ENCODE data around the gene ACSF3.

Gene ACSF3

DNA sequence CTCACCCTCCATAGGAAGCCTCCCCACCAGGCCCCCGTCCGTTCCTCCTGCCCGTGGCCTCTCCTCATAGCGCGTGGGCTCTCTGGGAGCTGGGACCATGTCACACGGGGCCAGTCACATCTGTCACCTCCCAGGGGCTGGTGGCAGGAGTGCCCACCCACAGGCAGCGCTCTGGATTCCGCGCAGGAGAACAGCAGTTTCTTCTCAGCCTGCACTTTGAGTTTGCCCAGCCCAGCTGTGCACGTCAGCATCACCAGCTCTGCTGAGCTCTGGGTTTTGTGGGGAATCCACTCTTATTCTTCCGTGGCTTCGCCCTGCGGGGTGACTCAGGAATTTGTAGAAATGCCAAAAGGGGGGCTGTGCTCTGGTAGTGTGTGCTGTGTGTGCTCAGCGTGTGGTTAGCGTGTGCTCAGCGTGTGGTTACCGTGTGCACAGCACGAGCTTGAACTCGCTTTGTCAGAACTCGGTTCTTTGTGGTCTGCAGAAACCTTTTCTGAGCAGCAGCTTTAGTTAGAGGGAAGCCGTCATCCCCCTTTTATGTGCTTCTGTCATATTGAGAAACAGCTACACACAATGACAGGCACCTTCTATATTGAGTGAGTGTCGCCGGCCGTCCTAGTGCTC, 3.2 kb downstream of the ACSF3 start:
- peak; percentile 35 to 66 for DNase-seq

DNA sequence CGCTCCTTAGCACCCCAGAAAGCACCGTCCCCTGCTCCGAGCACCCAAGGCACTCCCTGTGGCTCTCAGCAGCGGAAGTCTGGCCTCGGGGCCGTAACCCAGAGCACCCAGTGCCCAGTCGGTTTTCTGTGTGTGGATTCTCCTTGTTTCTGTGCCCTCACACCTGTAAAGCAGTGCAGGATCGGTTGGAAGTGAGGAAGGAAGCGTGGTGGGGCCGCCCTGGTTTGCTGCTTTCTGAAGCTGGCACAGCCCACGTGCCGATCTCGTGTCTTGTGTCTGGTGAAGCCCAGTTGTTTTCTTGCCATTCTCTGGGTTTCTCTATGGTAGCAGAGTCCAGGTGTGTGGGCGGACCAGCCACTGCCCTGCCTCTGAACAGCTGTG, 3.7 kb downstream of the ACSF3 start:
- no peak for DNase-seq

DNA sequence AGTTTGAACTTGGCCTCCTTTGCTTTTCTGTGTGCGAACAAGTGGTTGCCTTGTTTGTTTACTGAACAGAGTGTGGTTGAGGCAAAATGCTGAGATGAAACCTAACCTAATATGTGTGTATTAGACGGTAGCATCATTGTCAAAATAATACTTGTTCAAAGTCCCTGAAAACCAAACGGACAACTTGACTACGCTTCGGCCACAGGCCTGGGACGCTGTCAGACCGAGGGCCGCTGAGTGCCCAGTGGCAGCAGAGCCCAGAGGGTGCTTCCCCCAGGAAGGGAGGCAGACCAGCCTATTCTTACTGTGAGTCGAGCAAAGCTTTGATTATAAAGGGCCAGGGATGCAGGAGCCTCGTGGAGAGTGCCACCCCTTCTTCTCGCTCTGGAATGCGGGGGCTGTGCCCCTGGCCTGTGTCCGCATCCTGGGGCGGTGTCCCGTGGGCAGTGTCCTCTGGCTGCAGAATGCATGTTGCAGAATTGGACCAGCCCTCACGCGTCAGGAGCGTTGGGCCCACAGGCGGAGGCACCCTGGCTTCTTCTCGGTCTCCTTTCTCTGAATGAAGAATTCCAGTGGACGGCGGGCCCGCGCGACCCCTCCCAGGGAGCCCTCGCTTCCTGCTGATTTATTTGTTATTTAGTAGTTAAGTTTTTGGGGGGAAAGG, 5.2 kb downstream of the ACSF3 start:
- no peak for DNase-seq

DNA sequence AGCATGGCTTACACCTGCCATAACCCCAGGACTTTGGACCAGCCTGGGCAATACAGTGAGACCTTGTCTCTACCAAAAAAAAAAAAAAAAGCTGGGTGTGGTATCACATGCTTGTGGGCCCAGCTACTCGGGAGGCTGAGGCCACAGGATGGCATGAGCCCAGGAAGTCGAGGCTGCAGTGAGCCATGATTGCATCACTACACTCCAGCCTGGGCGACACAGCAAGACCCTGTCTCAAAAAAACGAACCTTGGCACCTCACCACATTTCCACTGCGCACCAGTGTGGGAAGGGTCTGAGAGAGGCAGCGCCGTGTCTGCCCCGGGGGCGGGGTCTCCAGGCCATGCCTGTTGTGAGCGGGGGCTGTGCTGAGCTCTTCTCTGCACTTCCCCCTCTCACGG, 6.3 kb downstream of the ACSF3 start:
- no peak for DNase-seq

DNA sequence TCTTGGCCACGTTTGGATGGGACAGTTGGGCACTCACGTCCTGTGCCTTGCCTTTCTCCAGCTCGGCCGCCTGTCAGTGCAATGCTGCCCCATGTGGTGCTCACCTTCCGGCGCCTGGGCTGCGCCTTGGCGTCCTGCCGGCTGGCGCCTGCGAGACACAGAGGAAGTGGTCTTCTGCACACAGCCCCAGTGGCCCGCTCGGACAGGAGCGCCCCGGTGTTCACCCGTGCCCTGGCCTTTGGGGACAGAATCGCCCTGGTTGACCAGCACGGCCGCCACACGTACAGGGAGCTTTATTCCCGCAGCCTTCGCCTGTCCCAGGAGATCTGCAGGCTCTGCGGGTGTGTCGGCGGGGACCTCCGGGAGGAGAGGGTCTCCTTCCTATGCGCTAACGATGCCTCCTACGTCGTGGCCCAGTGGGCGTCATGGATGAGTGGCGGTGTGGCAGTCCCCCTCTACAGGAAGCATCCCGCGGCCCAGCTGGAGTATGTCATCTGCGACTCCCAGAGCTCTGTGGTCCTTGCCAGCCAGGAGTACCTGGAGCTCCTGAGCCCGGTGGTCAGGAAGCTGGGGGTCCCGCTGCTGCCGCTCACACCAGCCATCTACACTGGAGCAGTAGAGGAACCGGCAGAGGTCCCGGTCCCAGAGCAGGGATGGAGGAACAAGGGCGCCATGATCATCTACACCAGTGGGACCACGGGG, 7.1 kb downstream of the ACSF3 start:
- DNase-seq = no peak

DNA sequence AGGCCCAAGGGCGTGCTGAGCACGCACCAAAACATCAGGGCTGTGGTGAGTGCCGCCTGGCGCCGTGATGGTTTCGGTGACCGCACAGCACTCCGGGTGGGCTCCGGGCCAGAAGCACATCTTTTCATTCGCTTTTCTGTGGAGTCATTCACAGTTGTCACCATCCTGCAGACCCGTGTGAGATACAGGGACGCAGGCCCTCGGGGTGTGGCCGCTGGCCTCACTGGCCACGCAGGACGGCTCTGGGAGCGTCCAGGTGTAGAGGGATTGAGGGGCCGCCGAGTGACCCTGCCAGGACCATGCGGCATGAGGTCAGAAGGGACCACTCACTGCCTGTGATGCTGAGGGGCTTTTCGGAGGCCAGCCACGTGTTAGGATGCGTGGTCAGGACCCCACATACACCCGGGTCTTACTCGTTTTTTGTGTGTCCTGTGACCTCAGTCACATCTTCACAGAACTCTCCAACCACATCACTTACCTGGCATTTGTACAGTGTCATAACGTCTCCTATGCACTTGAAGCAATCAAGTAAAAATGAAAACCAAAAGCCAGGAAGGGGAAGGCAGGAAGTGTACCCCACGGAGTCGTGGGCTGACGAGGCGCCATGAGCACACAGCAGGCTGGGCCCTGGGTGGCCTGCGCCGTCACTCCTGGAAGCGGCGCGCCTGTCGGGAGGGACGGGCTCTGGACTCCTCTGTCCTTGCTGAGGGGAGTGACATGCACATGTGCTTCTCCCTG, 7.8 kb downstream of the ACSF3 start:
- no peak for DNase-seq

DNA sequence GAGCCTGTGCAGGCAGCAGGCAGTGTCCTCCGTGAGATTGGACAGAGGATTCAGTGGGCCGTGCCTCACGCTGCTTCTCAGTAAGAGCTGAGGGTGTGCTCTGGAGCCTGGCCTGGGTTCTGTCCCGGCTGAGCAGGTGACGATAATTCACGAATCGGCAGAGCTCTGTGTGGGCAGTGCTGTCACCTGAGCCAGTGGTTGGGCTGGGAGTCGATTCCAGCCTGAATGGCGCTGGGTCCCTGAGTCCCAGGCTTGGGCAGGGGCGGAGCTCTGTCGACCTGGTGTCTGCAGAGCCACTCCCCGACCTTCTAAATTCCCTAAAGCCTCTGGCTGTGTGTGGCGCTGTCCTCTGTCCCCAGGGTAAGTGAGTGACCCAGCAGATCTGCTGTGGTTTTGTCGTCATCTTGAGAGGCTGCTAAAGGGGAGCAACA, 8.4 kb downstream of the ACSF3 start:
- DNase-seq = no peak

DNA sequence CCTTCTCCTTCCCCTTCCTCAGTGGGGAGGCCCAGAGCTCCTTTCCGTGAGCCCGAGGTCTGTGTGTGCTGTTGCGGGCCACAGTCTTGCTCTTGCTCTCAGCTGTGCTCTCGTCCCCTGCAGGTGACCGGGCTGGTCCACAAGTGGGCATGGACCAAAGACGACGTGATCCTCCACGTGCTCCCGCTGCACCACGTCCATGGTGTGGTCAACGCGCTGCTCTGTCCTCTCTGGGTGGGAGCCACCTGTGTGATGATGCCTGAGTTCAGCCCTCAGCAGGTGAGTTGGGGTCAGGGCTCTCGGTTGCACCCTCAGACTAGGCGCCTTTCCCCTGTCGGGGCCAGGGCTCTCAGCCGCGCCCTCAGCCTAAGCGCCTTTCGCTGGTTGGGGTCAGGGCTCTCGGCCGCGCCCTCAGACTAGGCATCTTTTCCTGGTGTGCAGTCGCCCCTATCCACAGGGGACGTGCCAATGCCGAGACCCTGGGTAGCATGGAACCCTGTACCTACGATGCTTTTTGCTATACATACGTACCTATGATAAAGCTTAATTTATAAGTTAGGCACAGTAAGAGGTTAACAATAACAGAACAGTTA, 8.9 kb downstream of the ACSF3 start:
- DNase-seq = no peak

DNA sequence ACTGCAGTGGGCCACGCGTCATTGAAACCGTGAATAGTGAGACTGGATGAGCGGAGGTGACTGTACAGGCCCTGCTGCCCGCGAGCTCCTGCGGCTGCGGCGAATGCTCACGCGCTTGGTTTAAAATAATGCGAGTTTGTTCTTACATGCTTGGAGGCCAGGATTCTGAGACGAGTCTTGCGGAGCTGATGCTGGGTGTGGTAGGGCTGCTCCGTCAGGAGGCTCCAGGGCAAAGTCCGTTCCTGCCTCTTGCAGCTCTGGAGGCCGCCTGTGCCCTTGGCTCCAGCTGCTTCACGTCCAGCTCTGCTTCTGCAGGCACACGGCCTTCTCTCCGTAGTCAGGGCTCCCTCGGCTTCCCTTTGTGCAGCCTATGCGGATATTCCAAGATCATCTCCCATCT, 9.5 kb downstream of the ACSF3 start:
- no peak for DNase-seq

DNA sequence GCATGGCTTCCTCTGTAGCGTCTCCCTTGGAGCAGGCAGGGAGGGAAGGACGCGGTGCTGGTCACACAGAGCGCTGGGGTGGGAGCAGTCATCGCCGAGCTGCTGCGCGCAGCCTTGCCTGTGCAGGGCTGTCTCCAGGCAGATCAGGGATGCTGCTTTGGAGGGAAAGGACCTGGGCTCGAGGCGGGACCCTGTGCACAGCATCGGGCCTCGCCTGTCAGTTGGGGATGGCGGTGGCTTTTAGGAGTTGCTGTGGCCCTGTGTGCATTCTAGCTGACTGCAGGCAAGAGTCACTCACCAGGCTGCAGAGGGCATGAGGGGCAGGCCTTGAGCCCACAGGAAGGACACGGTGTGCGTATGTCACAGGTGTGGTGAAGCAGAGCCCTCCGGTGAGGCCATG, 10.1 kb downstream of the ACSF3 start:
- DNase-seq = no peak

DNA sequence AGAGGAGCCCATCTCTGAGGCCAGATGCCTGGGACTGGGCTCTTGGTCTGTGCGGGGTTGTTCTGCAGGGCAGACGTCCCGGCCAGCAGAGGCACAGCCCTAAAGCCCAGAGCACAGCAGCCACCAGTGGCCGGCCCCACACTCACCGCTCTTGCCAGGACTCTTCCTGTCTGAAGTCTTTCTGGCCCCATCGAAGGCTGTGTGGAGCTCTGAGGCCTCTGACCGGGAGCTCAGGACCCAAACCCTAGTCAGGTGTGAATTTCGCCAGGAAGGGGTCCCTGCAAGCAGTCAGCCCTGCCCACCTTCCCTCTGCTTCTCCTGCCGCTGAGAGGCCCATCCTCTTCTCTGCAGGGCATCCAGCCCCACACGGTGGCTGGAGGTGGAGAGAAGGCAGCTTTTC, 10.7 kb downstream of the ACSF3 start:
- DNase-seq = no peak

DNA sequence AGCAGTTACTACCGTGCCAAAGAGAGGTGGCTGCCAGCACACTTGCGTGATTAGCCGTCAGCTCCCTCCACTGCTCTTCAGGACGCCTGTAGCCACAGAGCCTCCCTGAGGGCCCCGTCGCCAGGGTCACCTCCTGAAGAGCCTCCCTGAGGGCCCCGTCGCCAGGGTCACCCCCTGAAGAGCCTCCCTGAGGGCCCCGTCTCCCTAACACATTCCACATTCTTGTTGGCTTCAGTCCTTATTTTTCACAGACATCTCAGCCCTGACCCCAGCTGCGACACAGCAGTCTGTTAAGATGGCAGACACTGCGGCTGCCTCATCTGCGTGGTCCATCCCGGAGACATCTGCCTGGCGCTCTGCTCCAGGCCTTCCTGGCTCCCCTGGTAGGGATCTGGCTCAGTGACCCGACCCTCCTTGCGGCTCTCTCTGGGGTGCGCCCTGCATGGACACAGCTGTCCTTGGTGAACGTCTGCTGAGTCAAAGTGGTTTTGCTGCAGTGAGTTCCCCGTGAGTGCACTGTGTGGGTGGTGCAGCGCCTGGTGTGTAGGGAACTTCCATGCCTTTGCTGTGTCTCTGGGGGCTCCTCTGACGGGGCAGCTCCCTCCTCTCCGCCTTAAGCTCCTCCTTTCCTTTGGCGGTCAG, 11.4 kb downstream of the ACSF3 start:
- no peak for DNase-seq

DNA sequence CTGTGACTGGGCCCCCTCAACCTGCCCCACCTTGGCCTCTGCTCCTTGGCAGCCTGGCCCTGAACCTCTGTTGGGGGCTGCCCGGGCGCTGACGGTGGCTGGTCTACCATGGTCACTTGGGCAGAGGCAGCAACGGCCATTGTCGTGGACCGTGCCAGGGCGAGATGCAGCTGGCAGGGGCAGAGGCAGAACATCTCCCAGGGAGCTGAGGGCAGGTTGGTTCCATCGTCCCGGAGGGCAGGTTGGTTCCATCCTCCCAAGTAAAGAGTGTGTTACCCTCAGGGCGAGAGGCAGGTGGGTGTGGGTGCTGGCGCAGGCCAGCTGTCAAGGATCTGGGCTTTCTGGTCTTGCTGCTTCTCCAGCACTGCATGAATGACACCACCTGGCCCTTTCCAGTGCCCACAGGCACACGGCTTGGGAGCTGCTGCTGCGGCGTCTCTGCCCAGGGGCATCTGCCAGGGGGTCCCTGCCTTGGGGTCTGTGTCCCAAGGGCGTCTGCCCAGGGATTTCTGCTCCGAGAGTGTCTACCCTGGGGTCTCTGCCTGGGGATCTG, 12.0 kb downstream of the ACSF3 start:
- no peak for DNase-seq

DNA sequence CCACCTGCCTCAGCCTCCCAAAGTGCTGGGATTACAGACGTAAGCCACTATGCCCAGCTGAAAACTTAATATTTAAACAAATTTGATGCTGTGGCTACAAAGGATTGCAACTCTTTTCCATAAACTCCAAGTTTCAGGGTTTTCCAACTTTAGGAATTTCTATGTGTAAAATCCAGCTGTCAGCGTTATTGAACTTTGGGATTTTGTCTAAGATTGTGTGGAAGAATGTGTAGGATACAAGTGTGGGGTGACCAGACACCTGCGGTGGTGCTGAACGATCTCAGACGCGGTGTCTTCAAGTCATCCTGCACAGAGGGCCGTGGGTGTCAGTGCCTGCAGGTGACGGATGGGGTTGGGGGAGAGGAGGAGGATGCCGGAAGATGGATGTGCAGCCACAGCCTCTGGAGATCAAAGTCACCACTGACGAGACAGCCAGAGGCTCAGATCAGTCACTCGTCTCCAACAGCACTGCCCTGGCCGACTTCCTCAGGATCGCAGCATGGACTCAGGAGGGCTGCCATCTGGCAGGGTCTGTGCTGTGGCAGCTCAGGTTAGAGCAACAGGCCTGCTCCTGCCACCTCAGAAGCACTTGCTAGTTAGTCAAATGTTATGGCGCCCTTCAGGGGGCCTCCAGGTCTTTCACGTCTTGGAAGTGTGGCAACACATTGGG, 13.0 kb downstream of the ACSF3 start:
- no peak for DNase-seq

DNA sequence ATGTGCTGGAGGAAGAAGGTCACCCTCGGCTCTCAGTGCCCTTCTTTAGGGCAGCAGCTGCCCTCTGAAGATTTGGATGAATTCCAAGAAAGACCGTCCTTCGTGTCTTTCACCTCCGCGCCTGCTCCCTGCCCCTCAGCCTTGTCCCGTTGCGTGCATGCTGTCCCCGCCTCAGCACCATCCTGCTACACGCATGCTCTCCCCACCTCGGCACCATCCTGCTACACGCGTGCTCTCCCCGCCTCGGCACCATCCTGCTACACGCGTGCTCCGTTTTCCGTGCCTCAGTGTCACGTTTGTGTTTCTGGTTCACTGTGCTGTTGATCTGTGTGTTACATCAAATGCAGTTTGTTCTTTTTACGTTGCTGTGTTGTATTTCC, 13.5 kb downstream of the ACSF3 start:
- no peak for DNase-seq

DNA sequence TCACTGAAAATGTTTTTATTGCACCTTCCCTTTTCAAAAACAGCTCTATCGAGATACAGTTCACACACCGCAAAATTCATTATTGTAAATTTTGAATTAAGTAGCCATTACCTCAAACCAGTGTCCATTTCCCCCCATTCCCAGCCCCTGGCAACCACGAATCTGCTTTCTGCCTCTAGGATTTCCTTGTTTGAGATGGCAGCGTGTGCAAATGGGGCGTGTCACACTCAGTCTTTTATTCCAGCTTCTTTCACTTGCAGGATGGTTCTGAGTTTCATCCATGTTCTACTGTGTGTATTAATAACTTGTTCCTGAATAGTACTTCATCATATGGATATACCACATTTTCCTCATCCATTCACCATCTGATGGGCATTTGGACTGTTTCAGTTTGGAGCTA, 14.8 kb downstream of the ACSF3 start:
- DNase-seq = no peak

DNA sequence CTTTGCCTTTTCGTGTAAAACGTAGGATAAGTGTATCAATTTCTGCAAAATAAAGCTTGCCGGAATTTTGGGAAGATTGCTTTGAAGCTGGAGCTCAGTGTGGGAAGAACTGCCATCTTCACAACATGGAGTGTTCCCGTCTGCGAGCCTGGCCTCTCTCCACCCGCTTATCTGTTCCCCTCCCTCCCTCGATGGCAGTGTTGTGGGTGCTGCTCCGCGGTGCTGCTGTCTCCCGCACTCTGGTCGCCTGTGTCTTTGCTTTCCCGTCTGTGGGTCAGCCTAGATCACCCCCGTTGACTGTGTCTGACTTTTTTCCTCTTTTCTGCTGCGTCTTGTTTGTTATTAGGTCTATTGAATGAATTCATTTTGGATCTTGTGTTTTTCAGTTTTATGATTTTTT, 17.0 kb downstream of the ACSF3 start:
- DNase-seq = no peak

DNA sequence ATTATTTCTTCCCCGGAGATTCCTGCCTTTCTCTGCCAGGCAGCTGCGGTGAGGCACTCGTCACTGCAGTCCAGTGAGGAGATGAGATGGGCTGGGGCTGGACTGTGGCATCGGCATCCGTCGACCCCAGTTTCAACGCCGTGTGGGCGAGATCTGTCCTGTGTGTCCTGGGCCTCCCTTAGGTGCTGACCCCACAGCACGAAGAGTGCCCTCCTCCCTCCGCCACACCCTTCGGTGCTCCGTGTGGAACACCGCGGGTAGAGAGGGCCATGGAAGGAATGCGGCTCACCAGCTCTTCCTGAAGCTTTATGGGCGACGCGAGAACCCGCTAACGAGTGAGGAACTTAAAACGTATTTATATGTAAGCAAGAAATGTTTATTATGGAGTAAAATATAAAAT, 17.6 kb downstream of the ACSF3 start:
- DNase-seq = no peak

DNA sequence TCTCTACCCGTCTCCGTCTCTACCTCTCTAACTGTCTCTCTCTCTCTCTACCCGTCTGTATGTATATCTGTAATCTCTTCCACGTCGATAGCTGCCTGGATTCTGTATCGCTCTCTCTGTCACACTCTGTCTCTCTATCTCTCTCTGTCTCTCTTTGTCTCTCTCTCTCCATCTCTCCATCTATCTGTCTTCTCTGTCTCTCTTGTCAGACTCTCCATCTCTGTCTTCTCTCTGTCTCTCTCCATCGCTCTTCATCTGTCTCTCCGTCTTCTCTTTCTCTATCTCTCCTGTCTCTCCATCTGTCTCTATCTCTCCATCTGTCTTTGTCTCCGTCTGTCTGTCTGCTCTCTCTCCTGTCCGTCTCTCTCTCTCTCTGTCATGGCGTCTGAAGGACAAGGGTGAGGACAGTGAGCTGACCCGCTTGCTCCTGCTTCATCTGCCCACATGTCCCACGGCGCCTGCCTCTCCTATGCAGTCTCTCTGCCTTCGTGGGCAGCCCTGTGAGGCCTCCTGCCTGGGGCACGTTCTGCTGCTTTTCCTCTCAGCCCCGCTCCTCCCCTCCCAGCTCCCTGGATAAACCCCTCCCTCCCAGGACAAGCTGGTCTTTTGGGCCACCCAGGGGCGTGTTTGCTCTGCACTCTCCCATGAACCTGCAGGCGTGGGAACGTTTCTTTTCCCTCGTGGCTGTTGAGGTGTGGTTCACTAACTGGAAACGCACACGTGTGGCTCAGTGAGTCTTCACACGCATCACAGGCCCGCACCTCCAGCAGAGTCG, 18.9 kb downstream of the ACSF3 start:
- DNase-seq = no peak

DNA sequence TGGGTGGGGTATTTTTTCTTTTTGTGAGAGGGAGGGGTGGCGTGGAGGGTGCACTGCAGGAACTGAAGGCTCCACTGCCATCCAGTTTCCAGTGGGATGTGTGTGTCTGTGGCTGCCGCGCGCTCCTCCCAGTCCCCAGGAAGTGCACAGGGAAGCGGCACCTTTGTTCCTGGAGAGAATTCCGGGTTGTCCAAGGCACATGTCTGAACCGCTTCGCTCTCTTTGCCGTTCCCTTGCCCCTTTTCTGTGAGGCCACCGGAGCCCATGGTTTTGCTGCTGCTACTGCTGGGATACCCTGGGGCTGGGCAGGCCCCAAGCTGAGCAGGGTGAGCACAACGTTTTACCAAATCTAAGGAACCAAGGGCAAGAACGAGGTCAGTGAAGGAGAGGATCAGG, 19.5 kb downstream of the ACSF3 start:
- no peak for DNase-seq

DNA sequence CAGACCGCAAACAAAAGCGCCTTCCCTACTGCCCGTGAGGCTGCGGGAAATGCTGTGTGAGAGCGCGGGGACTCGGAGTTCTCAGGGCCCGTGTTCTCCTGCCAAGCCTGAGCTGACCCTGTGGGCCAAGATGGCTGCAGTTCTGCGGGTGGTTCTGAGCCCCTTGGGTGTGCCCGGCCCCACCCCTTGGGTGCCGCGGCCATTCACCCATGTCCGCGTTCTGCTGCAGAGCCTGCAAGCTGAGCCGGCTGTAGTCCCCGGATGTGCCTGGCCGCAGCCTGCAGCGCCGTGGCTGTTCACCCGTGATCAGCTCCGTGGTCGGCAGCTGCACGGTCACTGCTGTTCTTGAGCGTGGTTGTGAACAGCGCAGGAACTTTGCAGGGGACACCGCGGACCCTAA, 20.0 kb downstream of the ACSF3 start:
- DNase-seq = no peak

Data from stimulated activated CD4-positive, alpha-beta T cell treated with anti-CD3 and anti-CD28 coated beads, Interleukin-2, amount 100 ng/mL, for 48 hours (primary cell).